WERI-Rb-1 (cell line): ENCODE results near the gene RAB24.

ENCODE experiments used
- DNase-seq: peaks from one replicate; pipeline ENCODE4 v3.0.0-alpha.2; 2020
- H3K27ac ChIP-seq: fragments of 250-450 bp; sonication (Bioruptor Pico); 2 replicates; pipeline ENCODE4 v1.5.1; 2020; ENCODE audit warnings: mild to moderate bottlenecking, moderate library complexity
- H3K27me3 ChIP-seq: fragments of 250-450 bp; sonication (Bioruptor Pico); 2 replicates; pipeline ENCODE4 v1.5.1; 2021; ENCODE audit warnings: mild to moderate bottlenecking, low read depth, moderate library complexity; ENCODE audit not compliant: insufficient read depth, severe bottlenecking
- H3K36me3 ChIP-seq: fragments of 250-450 bp; sonication (Bioruptor Pico); 2 replicates; pipeline ENCODE4 v1.5.1; 2020; ENCODE audit warnings: mild to moderate bottlenecking, moderate library complexity
- H3K4me3 ChIP-seq: 2 replicates; pipeline ENCODE4 v1.5.1; 2011; ENCODE audit warnings: low read depth, mild to moderate bottlenecking, control low read depth, low read length
- H3K9me3 ChIP-seq: fragments of 250-450 bp; sonication (Bioruptor Pico); 2 replicates; pipeline ENCODE4 v1.5.1; 2021; ENCODE audit warnings: mild to moderate bottlenecking, moderate library complexity; ENCODE audit not compliant: severe bottlenecking
- TF ChIP-seq, protein P1 (sequence below): IDR thresholded peaks from 2 replicates; pipeline ENCODE4 v1.5.1; 2011; ENCODE audit warnings: low read depth, mild to moderate bottlenecking, control low read depth, inconsistent platforms, low read length

Gene RAB24

DNA sequence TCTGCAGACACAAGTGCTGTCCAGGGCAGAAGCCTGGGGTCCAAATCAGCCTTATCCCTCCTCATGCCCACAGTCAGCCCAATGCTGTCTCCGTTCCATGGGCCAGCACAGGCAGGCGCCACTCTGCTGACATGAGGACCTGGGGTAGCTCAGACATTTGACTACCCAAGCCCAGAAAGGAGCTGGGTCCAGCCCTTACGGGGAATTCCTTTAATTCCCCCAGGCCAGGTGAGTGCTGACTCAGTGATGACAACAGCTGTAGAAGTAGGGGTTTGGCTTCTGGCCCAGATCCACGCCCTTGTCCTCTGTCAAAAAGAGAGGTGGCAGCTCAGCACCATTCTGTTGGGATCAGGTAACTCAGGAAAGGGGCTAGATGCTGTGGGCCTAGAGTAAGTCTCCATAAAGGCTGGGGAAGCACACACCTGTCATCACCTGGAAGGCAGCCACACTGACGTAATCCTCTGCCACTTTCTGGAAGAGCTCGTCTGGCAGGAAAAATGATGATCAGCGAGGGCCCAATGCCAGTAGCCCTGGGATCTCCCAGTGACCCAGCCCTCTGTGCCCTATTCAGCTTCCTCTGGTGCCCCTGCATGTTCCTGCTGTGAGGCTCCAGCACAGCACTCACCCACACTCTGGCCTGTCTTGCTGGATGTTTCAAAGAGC lies 1.9 kb downstream of the RAB24 start:
- Histone ChIP-seq H3K9me3 (no peaks in the 10 kb centered on the region), H3K27me3 (no peaks in the 10 kb centered on the region), H3K36me3 (peaks cover 11% of the 10 kb centered on the region), H3K27ac (no peak overlapping the region), H3K4me3 (no peak overlapping the region)
- DNase-seq: no peak
- TF ChIP-seq, protein P1, sequence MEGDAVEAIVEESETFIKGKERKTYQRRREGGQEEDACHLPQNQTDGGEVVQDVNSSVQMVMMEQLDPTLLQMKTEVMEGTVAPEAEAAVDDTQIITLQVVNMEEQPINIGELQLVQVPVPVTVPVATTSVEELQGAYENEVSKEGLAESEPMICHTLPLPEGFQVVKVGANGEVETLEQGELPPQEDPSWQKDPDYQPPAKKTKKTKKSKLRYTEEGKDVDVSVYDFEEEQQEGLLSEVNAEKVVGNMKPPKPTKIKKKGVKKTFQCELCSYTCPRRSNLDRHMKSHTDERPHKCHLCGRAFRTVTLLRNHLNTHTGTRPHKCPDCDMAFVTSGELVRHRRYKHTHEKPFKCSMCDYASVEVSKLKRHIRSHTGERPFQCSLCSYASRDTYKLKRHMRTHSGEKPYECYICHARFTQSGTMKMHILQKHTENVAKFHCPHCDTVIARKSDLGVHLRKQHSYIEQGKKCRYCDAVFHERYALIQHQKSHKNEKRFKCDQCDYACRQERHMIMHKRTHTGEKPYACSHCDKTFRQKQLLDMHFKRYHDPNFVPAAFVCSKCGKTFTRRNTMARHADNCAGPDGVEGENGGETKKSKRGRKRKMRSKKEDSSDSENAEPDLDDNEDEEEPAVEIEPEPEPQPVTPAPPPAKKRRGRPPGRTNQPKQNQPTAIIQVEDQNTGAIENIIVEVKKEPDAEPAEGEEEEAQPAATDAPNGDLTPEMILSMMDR: no peak

DNA sequence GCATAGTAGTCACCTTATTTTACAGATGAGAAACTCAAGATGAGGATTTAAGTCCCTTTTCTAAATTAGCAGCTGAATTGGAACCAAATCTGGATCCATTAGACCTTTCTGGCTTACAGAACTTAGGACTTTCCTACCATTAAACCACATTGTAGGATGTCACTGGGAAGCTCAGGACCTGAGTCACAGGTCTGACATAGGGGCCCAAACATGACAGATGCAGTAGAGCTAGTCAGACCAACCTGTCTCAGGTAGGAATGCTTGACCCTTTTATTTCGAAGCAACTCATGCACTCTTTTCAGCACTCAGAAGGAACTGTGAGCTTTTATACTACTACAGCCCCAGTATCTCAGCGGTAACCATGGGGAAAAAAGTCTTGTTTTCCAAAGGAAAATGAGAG lies 2.6 kb downstream of the RAB24 start:
- H3K36me3 ChIP-seq: peaks cover 8% of the 10 kb centered on the region
- DNase-seq: no peak
- no peaks in the 10 kb centered on the region for H3K9me3 ChIP-seq
- H3K4me3 ChIP-seq: no peak overlapping the region
- TF ChIP-seq, protein P1: no peak
- H3K27ac ChIP-seq: no peak overlapping the region
- no peaks in the 10 kb centered on the region for H3K27me3 ChIP-seq

DNA sequence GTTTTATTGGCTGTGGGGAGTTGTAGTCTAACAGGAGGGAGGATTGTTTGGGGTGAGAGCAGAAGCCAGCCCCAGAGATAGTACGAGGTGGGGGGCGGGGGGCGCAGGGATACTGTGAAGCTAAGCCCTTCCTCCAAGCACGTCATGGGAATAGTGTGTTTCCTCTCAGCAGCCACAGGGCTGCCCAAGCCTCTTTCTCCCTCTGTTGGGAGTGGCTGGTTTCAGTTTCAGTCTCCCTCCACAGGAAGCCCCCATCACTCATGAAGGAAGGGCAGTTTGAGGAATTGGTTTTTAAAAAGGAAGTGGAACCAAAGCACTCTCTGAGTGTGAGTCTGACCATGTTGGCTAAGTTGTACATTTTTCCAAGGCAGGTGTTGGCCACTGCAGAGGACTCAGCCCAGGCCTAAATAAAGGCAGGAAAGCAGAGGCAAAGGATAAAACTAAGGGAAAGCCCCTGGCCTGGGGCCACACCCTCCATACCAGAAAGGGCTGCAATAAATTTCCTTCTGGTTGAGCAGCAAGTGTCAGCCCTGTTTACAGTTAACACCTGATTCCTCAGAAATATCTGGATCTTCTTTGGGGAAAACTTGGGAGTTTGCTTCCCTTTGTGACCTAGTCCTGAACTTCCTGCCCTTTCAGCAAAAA lies 3.2 kb downstream of the RAB24 start:
- no peak overlapping the region for H3K4me3 ChIP-seq
- TF ChIP-seq, protein P1: no peak
- peaks cover 6% of the 10 kb centered on the region; the same call in 1 of the 2 replicates for H3K36me3 ChIP-seq
- H3K27me3 ChIP-seq: no peaks in the 10 kb centered on the region
- no peak overlapping the region for H3K27ac ChIP-seq
- no peak for DNase-seq
- no peaks in the 10 kb centered on the region for H3K9me3 ChIP-seq

DNA sequence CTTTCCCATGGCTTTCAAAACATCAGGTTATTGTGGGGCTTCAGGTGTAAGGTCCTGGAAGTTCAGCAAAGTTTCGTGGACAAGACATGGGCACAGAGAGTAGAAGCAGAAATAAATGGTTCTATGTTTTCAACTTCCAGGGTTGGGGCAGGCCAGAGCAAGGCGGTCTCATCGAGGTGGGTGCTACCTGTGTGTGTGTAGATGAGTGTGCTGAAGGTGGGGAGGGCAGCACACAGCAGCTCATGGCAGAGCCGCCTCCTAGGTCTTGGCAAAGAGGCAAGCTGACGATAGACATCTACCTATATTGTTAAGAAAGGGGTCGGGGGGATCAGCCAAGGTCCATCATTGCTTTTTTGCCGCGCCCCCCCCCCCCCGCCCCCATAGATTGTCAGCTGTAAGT lies 3.8 kb downstream of the RAB24 start:
- Histone ChIP-seq H3K4me3 (no peak overlapping the region), H3K36me3 (peaks cover 4% of the 10 kb centered on the region), H3K9me3 (no peaks in the 10 kb centered on the region), H3K27ac (no peak overlapping the region), H3K27me3 (no peaks in the 10 kb centered on the region)
- DNase-seq: no peak
- TF ChIP-seq, protein P1: no peak

DNA sequence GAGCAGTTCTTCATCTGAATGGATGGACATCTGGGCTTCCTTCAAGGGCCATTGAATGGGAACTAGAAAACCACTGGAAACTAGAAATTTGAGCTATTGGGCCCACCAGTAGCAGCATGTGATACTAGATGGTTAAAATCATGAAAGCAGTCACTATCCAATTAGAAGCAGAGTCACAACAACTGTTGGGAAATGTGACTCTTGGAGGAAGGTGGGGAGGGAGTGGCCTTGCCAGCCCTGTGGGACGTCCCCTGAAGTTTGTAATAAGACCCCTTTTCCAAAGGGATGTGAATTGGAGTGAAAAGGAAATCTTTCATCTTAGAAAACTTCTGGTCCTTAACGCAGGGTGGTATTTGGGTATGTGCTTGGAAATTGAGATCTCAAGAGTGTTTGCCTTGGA lies 5.6 kb downstream of the RAB24 start:
- Histone ChIP-seq H3K27me3 (no peaks in the 10 kb centered on the region), H3K27ac (no peak overlapping the region), H3K4me3 (no peak overlapping the region), H3K9me3 (no peaks in the 10 kb centered on the region), H3K36me3 (peaks cover 16% of the 10 kb centered on the region)
- DNase-seq: no peak
- TF ChIP-seq, protein P1: no peak

DNA sequence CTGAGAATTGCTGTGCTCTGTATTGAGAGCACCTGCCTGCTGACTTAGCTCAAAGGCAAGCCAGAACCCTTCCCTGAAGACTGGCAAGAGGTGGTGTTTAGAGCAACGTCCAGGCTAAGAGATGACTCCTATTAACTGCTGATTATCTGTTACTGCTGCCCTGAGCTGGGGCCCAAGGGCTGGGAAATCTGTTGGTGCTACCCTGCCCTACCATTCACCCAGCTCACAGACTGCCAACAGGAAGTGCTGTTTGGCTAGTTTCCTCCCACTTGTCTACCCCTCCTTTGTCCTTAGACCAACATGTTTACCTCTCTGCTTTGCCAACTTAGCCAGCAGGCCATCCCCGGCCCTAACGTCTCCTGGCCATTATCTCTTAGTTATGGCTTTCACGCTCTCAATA lies 6.9 kb downstream of the RAB24 start:
- TF ChIP-seq, protein P1: no peak
- no peak overlapping the region for H3K27ac ChIP-seq
- no peak for DNase-seq
- no peak overlapping the region for H3K4me3 ChIP-seq
- no peaks in the 10 kb centered on the region for H3K27me3 ChIP-seq
- H3K36me3 ChIP-seq: peaks cover 23% of the 10 kb centered on the region
- H3K9me3 ChIP-seq: no peaks in the 10 kb centered on the region
